ENCODE measurements around the gene CACNA1F.

DNA sequence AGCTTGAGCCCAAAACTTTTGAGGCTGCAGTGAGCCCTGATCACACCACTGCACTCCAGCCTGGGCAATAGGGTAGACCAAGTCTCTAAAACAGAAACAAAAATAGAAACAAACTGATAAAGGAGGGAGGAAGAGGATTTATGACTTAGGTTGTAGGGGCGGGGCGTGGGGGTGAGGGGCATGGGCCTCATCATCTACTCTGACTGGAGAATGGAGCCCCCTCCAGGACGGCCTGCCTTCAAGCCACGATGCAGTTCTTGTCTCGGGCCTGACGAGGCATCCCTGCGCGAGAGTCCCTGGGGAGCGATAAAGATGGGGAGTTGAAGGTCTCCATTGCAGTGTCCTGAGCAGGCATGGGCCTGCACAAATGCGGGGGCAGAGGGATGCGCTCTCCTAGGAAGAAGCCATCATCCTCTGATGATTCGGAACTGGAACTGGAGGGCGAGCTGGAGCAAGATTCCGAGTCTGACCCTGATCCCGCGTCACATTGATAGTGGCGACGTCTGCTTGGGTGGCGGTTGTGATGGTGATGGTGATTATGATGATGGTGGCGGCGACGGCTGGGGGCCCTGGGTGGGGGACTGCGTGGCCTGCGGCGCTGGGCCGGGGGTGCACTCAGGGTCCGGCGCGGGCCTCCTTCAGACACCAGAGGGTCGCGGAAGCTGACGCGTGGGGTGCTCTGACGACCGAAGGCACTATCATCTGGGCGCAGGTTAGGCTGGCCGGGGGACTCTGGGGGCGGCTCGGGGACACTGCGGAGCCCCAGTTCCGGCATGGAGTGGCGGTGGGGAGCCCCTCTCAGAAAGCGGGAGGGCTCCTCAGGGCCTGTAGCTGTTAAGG lies 57.5 kb downstream of the CACNA1F start:
- TF ChIP-seq EZH2 (IDR thresholded peaks at IDR 0.05; ENCODE audit: borderline replicate concordance, low read depth, low read length, poor library complexity, severe bottlenecking) (no peak), CTCF (conservative IDR thresholded peaks at IDR 0.05; ENCODE audit: low read depth, low read length) (no peak)

Measured in A673 (cell line).